HL-60 (cell line): ENCODE data around the gene SLC25A44.

Experiments
- DNase-seq, 2 experiments: peaks; one replicate each; pipeline ENCODE4 v3.0.0-alpha.2; 2010 to 2020; ENCODE audit warnings: low read depth in 1 of 2, low spot score in 1 of 2
- H3K27ac ChIP-seq: fragments of 250-450 bp; sonication (Bioruptor Pico); replicated peaks from 2 replicates; pipeline ENCODE4 v1.5.1; 2020; ENCODE audit warnings: mild to moderate bottlenecking, moderate library complexity
- H3K27me3 ChIP-seq: fragments of 250-450 bp; sonication (Bioruptor Pico); 2 replicates; pipeline ENCODE4 v1.5.1; 2021; ENCODE audit warnings: mild to moderate bottlenecking, moderate library complexity; ENCODE audit not compliant: insufficient read depth, poor library complexity, severe bottlenecking
- H3K4me3 ChIP-seq: replicated peaks from 2 replicates; pipeline ENCODE4 v1.5.1; 2011; ENCODE audit warnings: mild to moderate bottlenecking, control low read depth, low read length; ENCODE audit not compliant: insufficient read depth
- CTCF ChIP-seq: IDR thresholded peaks from one replicate; pipeline ENCODE4 v1.5.1; 2011; ENCODE audit warnings: low read length, control low read depth, inconsistent platforms; ENCODE audit not compliant: insufficient read depth
- GABPA ChIP-seq: IDR thresholded peaks from 2 replicates; pipeline ENCODE4 v1.6.1; 2012; ENCODE audit warnings: low read depth
- POLR2AphosphoS5 ChIP-seq: IDR thresholded peaks from 2 replicates; pipeline ENCODE4 v1.6.1; 2012; ENCODE audit warnings: low read depth
- REST ChIP-seq: IDR thresholded peaks from 2 replicates; pipeline ENCODE4 v1.6.1; 2012; ENCODE audit warnings: low read depth; ENCODE audit not compliant: insufficient replicate concordance
- SPI1 ChIP-seq: IDR thresholded peaks from 2 replicates; pipeline ENCODE4 v1.6.1; 2012; ENCODE audit warnings: low read depth, mild to moderate bottlenecking, borderline replicate concordance

SLC25A44 gene

GRCh38 chr1:156229809-156230472, 36.0 kb downstream of the SLC25A44 start:
- TF ChIP-seq GABPA (no peak), POLR2AphosphoS5 (no peak), SPI1 (no peak), REST (no peak)
- Histone ChIP-seq H3K4me3 (no peak overlapping the region), H3K27ac (no peak overlapping the region), H3K27me3 (no peaks in the 10 kb centered on the region)
- DNase-seq, result no peak

DNA sequence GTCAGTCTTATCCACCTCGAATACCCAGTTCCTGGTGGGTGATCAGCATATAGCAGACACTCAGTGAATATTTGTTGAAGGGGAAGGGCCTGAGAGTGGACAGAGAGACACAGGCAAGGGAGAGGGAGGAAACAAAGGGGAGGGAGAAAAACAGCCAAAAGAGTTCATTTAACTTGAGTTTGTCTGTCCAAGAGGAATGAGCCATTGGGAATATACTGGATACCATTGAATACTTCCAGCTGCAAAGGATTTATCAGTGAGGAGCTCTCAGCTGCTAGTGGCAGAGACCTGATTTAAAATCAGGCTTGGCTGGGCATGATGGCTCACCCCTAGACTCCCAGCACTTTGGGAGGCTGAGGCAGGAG, 36.6 kb downstream of the SLC25A44 start:
- TF ChIP-seq CTCF (no peak), GABPA (no peak), REST (no peak), SPI1 (no peak), POLR2AphosphoS5 (no peak)
- H3K27me3 ChIP-seq, result no peaks in the 10 kb centered on the region
- DNase-seq, result no peak
- no peak overlapping the region for H3K4me3 ChIP-seq
- no peak overlapping the region for H3K27ac ChIP-seq

GRCh38 chr1:156232201-156232894, 38.4 kb downstream of the SLC25A44 start:
- no peak overlapping the region for H3K4me3 ChIP-seq
- DNase-seq, result no peak
- no peak overlapping the region for H3K27ac ChIP-seq
- no peaks in the 10 kb centered on the region for H3K27me3 ChIP-seq
- TF ChIP-seq REST (no peak), GABPA (no peak), POLR2AphosphoS5 (no peak), SPI1 (no peak), CTCF (no peak)
